Measurements from ENCODE around the gene METTL27.

- TF ChIP-seq EZH2 (IDR thresholded peaks at IDR 0.05; ENCODE audit: borderline replicate concordance, insufficient read depth, low read length, poor library complexity, severe bottlenecking) (no peak), CTCF (IDR thresholded peaks at IDR 0.05; ENCODE audit: poor library complexity, severe bottlenecking) (no peak), POLR2AphosphoS5 (IDR thresholded peaks at IDR 0.05) (no peak), REST (IDR thresholded peaks at IDR 0.05; ENCODE audit: borderline replicate concordance) (no peak), RAD21 (conservative IDR thresholded peaks at IDR 0.05) (no peak), SMC3 (conservative IDR thresholded peaks at IDR 0.05; ENCODE audit: poor library complexity) (no peak)
These were observed 19.8 kb downstream of the METTL27 start for GRCh38 chr7:73822319-73823173.

All from neural cell (in vitro differentiated cells).